HL-60 (cell line): ENCODE results near the gene COPG2.

Experiments
- DNase-seq, 2 experiments: peaks; one replicate each; pipeline ENCODE4 v3.0.0-alpha.2; 2010 to 2020; ENCODE audit warnings: low read depth in 1 of 2, low spot score in 1 of 2
- H3K27ac ChIP-seq: fragments of 250-450 bp; sonication (Bioruptor Pico); replicated peaks from 2 replicates; pipeline ENCODE4 v1.5.1; 2020; ENCODE audit warnings: mild to moderate bottlenecking, moderate library complexity
- H3K27me3 ChIP-seq: fragments of 250-450 bp; sonication (Bioruptor Pico); 2 replicates; pipeline ENCODE4 v1.5.1; 2021; ENCODE audit warnings: mild to moderate bottlenecking, moderate library complexity; ENCODE audit not compliant: insufficient read depth, poor library complexity, severe bottlenecking
- H3K4me3 ChIP-seq: replicated peaks from 2 replicates; pipeline ENCODE4 v1.5.1; 2011; ENCODE audit warnings: mild to moderate bottlenecking, control low read depth, low read length; ENCODE audit not compliant: insufficient read depth
- GABPA ChIP-seq: IDR thresholded peaks from 2 replicates; pipeline ENCODE4 v1.6.1; 2012; ENCODE audit warnings: low read depth
- POLR2AphosphoS5 ChIP-seq: IDR thresholded peaks from 2 replicates; pipeline ENCODE4 v1.6.1; 2012; ENCODE audit warnings: low read depth
- SPI1 ChIP-seq: IDR thresholded peaks from 2 replicates; pipeline ENCODE4 v1.6.1; 2012; ENCODE audit warnings: low read depth, mild to moderate bottlenecking, borderline replicate concordance
- TF ChIP-seq, protein P1 (sequence below): IDR thresholded peaks from 2 replicates; pipeline ENCODE4 v1.6.1; 2012; ENCODE audit warnings: low read depth; ENCODE audit not compliant: insufficient replicate concordance
- TF ChIP-seq, protein P2 (sequence below): IDR thresholded peaks from one replicate; pipeline ENCODE4 v1.5.1; 2011; ENCODE audit warnings: low read length, control low read depth, inconsistent platforms; ENCODE audit not compliant: insufficient read depth

Gene COPG2

DNA sequence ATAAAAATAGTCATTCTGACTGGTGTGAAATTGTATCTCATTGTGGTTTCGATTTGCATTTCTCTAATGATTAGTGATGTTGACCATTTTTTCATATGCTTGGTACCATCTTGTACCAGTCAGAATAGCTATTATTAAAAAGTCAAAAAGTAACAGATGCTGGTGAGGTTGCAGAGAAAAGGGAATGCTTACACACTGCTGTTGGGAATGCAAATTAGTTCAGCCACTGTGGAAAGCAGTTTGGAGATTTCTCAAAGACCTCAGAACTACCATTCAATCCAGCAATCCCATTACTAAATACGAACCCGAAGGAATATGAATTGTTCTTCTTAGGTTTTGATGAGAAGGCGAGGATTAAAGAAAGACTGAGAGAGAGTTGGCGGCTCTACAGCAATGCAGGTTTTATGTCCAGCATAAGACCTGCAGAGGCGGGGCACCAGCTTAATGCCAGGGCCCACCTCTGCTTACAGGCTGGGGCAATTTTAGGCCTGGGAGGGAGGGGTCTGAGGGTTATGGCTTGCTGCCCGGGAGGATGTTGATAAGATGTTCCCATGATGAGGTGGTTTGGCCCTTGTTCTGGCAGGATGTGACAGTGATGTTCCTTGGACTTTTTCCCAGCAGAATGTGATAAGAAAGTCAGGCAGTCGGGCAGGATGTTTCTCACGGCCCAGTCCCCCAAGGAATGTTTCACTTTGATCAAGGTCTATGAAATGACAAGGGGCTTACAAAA, 102.2 kb downstream of the COPG2 start:
- no peak for TF ChIP-seq GABPA
- no peak for DNase-seq
- Histone ChIP-seq H3K27ac (no peak overlapping the region), H3K4me3 (no peak overlapping the region), H3K27me3 (no peaks in the 10 kb centered on the region)

DNA sequence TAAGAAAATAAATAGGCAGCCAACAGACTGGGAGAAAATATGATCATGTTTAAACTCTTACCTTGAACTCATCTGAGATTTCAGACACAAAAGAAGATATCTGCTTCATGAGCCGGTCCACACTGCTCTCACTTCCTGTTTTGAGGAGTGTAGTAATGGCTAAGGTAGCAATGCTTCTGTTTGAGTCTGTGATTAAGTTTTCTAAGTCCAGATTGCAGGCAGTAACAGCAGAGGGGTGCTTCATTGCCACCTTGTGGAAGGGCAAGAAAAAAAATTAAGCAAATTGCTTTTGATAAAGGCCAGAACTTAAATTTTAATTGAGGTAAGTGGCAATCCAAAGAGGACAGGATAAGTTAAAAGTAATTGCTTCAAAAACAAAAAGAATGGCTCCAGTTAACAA, 107.6 kb downstream of the COPG2 start:
- DNase-seq: peak; percentile 32 to 53
- H3K4me3 ChIP-seq: no peak overlapping the region
- TF ChIP-seq SPI1: peak; percentile 95
- TF ChIP-seq POLR2AphosphoS5: no peak

DNA sequence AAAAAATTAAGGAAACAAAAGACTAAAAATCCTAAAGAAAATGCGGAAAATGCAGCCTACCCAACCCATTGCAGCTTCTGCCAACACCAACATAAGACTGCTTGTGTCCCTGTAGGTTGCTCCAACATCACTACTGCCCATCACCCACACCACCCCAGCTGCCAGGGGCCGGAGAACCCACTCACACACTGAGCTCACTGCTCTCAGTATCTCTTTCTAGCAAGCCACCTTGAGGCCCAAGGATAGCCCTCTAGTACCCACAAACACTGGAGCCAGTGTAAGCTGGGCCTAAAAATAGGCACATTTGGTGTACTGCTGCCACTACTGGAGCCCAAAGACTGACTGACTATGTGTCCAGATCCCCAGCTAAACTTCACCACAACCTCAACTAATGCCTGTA, 109.4 kb downstream of the COPG2 start:
- Histone ChIP-seq H3K4me3 (no peak overlapping the region), H3K27ac (no peak overlapping the region), H3K27me3 (no peaks in the 10 kb centered on the region)
- TF ChIP-seq, protein P1, sequence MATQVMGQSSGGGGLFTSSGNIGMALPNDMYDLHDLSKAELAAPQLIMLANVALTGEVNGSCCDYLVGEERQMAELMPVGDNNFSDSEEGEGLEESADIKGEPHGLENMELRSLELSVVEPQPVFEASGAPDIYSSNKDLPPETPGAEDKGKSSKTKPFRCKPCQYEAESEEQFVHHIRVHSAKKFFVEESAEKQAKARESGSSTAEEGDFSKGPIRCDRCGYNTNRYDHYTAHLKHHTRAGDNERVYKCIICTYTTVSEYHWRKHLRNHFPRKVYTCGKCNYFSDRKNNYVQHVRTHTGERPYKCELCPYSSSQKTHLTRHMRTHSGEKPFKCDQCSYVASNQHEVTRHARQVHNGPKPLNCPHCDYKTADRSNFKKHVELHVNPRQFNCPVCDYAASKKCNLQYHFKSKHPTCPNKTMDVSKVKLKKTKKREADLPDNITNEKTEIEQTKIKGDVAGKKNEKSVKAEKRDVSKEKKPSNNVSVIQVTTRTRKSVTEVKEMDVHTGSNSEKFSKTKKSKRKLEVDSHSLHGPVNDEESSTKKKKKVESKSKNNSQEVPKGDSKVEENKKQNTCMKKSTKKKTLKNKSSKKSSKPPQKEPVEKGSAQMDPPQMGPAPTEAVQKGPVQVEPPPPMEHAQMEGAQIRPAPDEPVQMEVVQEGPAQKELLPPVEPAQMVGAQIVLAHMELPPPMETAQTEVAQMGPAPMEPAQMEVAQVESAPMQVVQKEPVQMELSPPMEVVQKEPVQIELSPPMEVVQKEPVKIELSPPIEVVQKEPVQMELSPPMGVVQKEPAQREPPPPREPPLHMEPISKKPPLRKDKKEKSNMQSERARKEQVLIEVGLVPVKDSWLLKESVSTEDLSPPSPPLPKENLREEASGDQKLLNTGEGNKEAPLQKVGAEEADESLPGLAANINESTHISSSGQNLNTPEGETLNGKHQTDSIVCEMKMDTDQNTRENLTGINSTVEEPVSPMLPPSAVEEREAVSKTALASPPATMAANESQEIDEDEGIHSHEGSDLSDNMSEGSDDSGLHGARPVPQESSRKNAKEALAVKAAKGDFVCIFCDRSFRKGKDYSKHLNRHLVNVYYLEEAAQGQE: no peak
- DNase-seq: no peak

More for the DNA sequence above, 107.6 kb downstream of the COPG2 start:
- H3K27ac ChIP-seq: no peak overlapping the region
- H3K27me3 ChIP-seq: no peaks in the 10 kb centered on the region

DNA sequence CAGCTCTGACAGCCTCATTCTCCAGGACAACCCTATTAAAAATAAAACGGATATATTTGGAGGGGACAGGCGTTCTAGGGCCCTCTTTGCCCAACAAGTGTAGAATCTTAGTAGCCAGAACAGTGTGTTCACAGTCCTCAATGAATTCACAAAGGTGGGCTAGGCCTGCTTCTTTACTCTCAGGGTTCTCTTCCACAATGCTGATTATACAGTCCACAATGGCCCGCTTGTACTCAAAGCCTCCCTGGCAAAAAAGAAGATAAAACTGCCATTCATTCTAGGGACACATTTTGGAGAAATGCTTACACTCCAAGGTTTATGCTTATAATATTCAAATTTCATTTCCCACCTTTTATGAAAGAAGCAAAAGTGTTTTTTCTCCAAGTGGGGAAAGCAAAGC, 114.1 kb downstream of the COPG2 start:
- TF ChIP-seq, protein P1: no peak
- no peak for TF ChIP-seq SPI1
- TF ChIP-seq, protein P2, sequence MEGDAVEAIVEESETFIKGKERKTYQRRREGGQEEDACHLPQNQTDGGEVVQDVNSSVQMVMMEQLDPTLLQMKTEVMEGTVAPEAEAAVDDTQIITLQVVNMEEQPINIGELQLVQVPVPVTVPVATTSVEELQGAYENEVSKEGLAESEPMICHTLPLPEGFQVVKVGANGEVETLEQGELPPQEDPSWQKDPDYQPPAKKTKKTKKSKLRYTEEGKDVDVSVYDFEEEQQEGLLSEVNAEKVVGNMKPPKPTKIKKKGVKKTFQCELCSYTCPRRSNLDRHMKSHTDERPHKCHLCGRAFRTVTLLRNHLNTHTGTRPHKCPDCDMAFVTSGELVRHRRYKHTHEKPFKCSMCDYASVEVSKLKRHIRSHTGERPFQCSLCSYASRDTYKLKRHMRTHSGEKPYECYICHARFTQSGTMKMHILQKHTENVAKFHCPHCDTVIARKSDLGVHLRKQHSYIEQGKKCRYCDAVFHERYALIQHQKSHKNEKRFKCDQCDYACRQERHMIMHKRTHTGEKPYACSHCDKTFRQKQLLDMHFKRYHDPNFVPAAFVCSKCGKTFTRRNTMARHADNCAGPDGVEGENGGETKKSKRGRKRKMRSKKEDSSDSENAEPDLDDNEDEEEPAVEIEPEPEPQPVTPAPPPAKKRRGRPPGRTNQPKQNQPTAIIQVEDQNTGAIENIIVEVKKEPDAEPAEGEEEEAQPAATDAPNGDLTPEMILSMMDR: no peak
- no peak for TF ChIP-seq GABPA
- no peak for TF ChIP-seq POLR2AphosphoS5
- no peak for DNase-seq
- H3K4me3 ChIP-seq: no peak overlapping the region
- no peak overlapping the region for H3K27ac ChIP-seq
- H3K27me3 ChIP-seq: no peaks in the 10 kb centered on the region

DNA sequence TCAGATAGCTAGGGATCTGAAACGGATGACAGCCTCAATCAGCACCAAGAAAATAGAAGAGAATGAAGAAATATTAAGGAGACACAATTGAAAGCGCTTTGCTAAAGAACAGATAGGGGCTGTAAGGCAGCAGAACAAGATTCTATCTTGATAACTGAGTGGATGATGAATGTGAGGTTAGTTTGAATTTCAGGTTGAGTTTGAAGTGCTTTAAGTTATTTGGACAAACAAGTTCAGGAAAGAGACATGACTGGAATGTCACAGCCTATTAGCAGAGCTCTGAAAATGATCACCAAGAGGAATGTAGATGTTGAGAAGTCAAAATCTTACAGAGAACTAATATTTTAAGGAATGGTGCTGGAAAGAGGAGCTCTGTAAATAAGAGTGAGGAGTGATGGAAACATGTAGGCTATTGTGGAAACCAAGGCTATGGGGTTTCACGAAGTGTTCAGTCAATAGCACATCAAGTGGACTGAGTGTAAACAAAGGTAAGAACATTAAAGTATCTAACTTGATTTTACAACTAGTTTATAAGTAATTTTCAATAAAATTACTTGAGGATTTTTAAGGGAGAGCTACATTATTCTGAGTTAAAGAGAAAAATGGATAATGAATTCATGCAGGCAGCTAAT, 115.0 kb downstream of the COPG2 start:
- Histone ChIP-seq H3K27me3 (no peaks in the 10 kb centered on the region), H3K27ac (no peak overlapping the region), H3K4me3 (no peak overlapping the region)
- DNase-seq: no peak
- no peak for TF ChIP-seq GABPA
- TF ChIP-seq, protein P2: no peak
- no peak for TF ChIP-seq POLR2AphosphoS5
- no peak for TF ChIP-seq SPI1
- TF ChIP-seq, protein P1: no peak
